Transverse colon (tissue), 4 donors: ENCODE data around the gene POLR2I. TPM values are rescaled to one million over a fixed set of nuclear protein-coding genes. Genes with fewer than 3 reads are reported as not detected.

Source experiments
- DNase-seq: peaks from one replicate; pipeline ENCODE4 v3.0.0-alpha.2; 2019
- H3K27ac ChIP-seq, 4 donors: fragments of 200-600 bp; sonication (generic); 2 replicates each; pipeline ENCODE4 v1.5.1; 2016 to 2018; ENCODE audit warnings: inconsistent platforms in 4 of 4
- H3K27me3 ChIP-seq: fragments of 200-600 bp; sonication (generic); 2 replicates; pipeline ENCODE4 v1.5.1; 2017; ENCODE audit warnings: inconsistent platforms
- H3K36me3 ChIP-seq, 4 donors: fragments of 200-600 bp; sonication (generic); 2 replicates each; pipeline ENCODE4 v1.5.1; 2017 to 2019; ENCODE audit warnings: inconsistent platforms in 4 of 4
- H3K4me1 ChIP-seq, 4 donors: fragments of 200-600 bp; sonication (generic); 2 replicates each; pipeline ENCODE4 v1.5.1; 2017 to 2020; ENCODE audit warnings: inconsistent platforms in 4 of 4
- H3K4me3 ChIP-seq, 4 donors: fragments of 200-600 bp; sonication (generic); 1 replicate in 1 of 4; 2 replicates in 3 of 4; pipeline versions ENCODE4 v1.5.1 to v1.6.1; 2017 to 2019; ENCODE audit warnings: inconsistent platforms in 4 of 4
- H3K9me3 ChIP-seq, 2 donors: fragments of 200-600 bp; sonication (generic); 2 replicates each; pipeline ENCODE4 v1.5.1; 2017 to 2019; ENCODE audit warnings: inconsistent platforms in 2 of 2
- EP300 ChIP-seq: sonication (generic); formaldehyde crosslinking; IDR thresholded peaks from one replicate; pipeline ENCODE4 v1.6.1; 2017; ENCODE audit warnings: antibody characterized with exemption, low read depth
- POLR2A ChIP-seq: fragments of 450-650 bp; IDR thresholded peaks from one replicate; pipeline ENCODE4 v1.6.1; 2016; ENCODE audit warnings: antibody characterized with exemption, mild to moderate bottlenecking, moderate library complexity
- POLR2AphosphoS5 ChIP-seq, 3 donors: sonication (generic); formaldehyde crosslinking; IDR thresholded peaks; one replicate each; pipeline ENCODE4 v1.6.1; 2016; ENCODE audit warnings: antibody characterized with exemption in 3 of 3
- WGBS, 2 donors: methylation state at CpG; one replicate each; pipeline ENCODE4 v1.1.5; 2018; ENCODE audit warnings: low coverage in 1 of 2; 5-methylcytosine and 5-hydroxymethylcytosine counted together
- in situ Hi-C, 4 donors: fragments of 200-750 bp; cut with MboI; loops; one replicate each; pipeline versions ENCODE4 v1.15.0 to v1.15.1; 2017; ENCODE audit warnings: low sequenced_read_pairs in 3 of 4, low pct_ligation_motif_present in 1 of 4, low pct_unique_long_range_greater_than_20kb in 1 of 4
- intact Hi-C: fragments of 100-400 bp; cut with DNase I; formaldehyde crosslinking; loops from one replicate; pipeline ENCODE4 v1.15.1; 2023; ENCODE audit warnings: low total_unique reads
- total RNA-seq, 4 donors: library from RNA; depleted of rRNA; stranded (reverse); fragments of >200 nt; gene quantifications; one replicate each; pipeline ENCODE4 v1.1.0, GENCODE V29; 2016
- TF ChIP-seq, protein P1 (sequence below), 5 experiments: fragments of 200-600 bp in 3 of 5; fragments of 450-650 bp in 2 of 5; sonication (generic) in 3 of 5; IDR thresholded peaks; 1 replicate in 2 of 5; 2 replicates in 3 of 5; pipeline ENCODE4 v1.5.1; 2016 to 2017; ENCODE audit warnings: antibody characterized with exemption in 5 of 5, inconsistent platforms in 3 of 5, mild to moderate bottlenecking in 2 of 5, moderate library complexity in 1 of 5

Gene POLR2I
- total RNA-seq, 4 donors from 2014 or later, result 15.1 to 44.9 (median 44.0) TPM; not detected in 1

DNA sequence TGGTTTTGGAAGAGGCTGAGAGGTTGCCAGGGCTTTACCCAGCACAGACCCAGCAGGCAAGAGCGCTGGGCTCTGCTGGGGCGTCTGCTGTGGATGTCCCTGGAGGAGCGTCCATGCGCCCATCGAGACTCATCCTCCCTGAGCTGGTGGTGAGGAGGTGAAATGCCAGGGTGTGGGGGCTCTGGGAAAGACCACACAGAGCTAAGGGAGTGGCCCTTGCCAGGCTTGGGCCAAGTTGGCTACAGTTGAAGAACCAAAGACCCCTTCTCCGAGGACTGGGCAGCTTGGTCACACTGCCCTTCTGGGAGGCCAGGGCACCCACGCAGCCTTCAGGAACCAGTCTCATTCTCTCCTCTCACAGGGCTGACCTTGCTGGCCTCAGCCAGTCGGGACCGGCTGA, 28.3 kb downstream of the POLR2I start:
- H3K9me3 ChIP-seq, result no peaks in the 10 kb centered on the region
- DNase-seq, result no peak
- H3K4me1 ChIP-seq, result no peaks in the 10 kb centered on the region
- intact Hi-C loops, result loop anchor here (10.0 kb wide), 1 partner anchor 132 kb away; no protein-coding TSS in a partner anchor
- no peak overlapping the region for H3K27ac ChIP-seq
- no peaks in the 10 kb centered on the region for H3K27me3 ChIP-seq
- H3K36me3 ChIP-seq, result no peaks in the 10 kb centered on the region
- in situ Hi-C loops, result no loop called here
- WGBS, 2 donors, result 95% methylated on average over 9 of the region's 9 CpGs; no CpG with 5 or more reads in 1 of the 2 donors
- TF ChIP-seq POLR2A (no peak), EP300 (no peak), POLR2AphosphoS5 (IDR thresholded peaks at IDR 0.05) (no peak)
- TF ChIP-seq, protein P1, sequence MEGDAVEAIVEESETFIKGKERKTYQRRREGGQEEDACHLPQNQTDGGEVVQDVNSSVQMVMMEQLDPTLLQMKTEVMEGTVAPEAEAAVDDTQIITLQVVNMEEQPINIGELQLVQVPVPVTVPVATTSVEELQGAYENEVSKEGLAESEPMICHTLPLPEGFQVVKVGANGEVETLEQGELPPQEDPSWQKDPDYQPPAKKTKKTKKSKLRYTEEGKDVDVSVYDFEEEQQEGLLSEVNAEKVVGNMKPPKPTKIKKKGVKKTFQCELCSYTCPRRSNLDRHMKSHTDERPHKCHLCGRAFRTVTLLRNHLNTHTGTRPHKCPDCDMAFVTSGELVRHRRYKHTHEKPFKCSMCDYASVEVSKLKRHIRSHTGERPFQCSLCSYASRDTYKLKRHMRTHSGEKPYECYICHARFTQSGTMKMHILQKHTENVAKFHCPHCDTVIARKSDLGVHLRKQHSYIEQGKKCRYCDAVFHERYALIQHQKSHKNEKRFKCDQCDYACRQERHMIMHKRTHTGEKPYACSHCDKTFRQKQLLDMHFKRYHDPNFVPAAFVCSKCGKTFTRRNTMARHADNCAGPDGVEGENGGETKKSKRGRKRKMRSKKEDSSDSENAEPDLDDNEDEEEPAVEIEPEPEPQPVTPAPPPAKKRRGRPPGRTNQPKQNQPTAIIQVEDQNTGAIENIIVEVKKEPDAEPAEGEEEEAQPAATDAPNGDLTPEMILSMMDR (IDR thresholded peaks at IDR 0.05), result no peak
- no peak overlapping the region for H3K4me3 ChIP-seq

GRCh38 chr19:36084231-36085009, 30.3 kb downstream of the POLR2I start:
- no peak overlapping the region for H3K27ac ChIP-seq
- no peaks in the 10 kb centered on the region for H3K9me3 ChIP-seq
- intact Hi-C loops, result loop anchor here (10.0 kb wide), 1 partner anchor 130 kb away; no protein-coding TSS in a partner anchor
- TF ChIP-seq, protein P1 (IDR thresholded peaks at IDR 0.05), result no peak
- TF ChIP-seq POLR2A (no peak), POLR2AphosphoS5 (IDR thresholded peaks at IDR 0.05) (no peak), EP300 (no peak)
- no peaks in the 10 kb centered on the region for H3K4me1 ChIP-seq
- no peak for DNase-seq
- in situ Hi-C loops, result no loop called here
- H3K27me3 ChIP-seq, result no peaks in the 10 kb centered on the region
- 97 to 100% methylated on average over 2 to 12 of the region's 12 CpGs for WGBS, 2 donors
- no peak overlapping the region for H3K4me3 ChIP-seq
- H3K36me3 ChIP-seq, result no peaks in the 10 kb centered on the region

DNA sequence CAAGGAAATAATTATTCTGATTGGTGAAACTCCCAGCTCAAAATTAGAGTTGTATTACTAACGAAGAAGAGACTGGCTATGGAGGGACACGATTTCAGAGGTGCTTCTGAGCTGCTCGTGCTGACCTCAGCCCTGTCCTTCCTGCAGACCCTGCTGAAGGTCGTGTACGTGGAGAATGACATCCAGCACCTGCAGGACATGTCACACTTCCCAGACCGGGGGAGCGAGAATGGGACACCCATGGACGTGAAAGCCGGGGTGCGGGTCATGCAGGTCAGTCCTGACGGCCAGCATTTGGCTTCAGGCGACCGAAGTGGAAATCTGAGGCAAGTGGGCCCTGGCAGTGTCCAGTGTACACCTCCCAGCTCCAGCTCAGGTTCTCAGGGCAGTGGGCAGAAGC, 31.8 kb downstream of the POLR2I start:
- intact Hi-C loops (loop anchor here (10.0 kb wide), 1 partner anchor 128 kb away; no protein-coding TSS in a partner anchor), in situ Hi-C loops (no loop called here)
- 90 to 97% methylated on average over 5 to 13 of the region's 13 CpGs for WGBS, 2 donors
- Histone ChIP-seq H3K4me1 (no peaks in the 10 kb centered on the region), H3K27ac (no peak overlapping the region), H3K36me3 (no peaks in the 10 kb centered on the region), H3K9me3 (no peaks in the 10 kb centered on the region), H3K27me3 (no peaks in the 10 kb centered on the region), H3K4me3 (no peak overlapping the region)
- TF ChIP-seq POLR2A (no peak), POLR2AphosphoS5 (IDR thresholded peaks at IDR 0.05) (no peak), EP300 (no peak)
- TF ChIP-seq, protein P1 (IDR thresholded peaks at IDR 0.05), result no peak
- no peak for DNase-seq

GRCh38 chr19:36081894-36082293, 32.8 kb downstream of the POLR2I start:
- WGBS, 2 donors, result 89% methylated on average over 7 of the region's 7 CpGs; no CpG with 5 or more reads in 1 of the 2 donors
- intact Hi-C loops, result loop anchor here (10.0 kb wide), 1 partner anchor 127 kb away; no protein-coding TSS in a partner anchor

More at GRCh38 chr19:36081894-36082293, 32.8 kb downstream of the POLR2I start:
- in situ Hi-C loops, result no loop called here
- no peak for DNase-seq
- H3K9me3 ChIP-seq, result no peaks in the 10 kb centered on the region
- H3K4me1 ChIP-seq, result no peaks in the 10 kb centered on the region
- no peak overlapping the region for H3K27ac ChIP-seq
- no peaks in the 10 kb centered on the region for H3K36me3 ChIP-seq
- no peak overlapping the region for H3K4me3 ChIP-seq
- no peaks in the 10 kb centered on the region for H3K27me3 ChIP-seq
- TF ChIP-seq, protein P1 (IDR thresholded peaks at IDR 0.05), result no peak
- TF ChIP-seq EP300 (no peak), POLR2A (no peak), POLR2AphosphoS5 (IDR thresholded peaks at IDR 0.05) (no peak)
